Cardiac ventricle fibroblast (primary cell): Measurements from ENCODE around the gene PRSS57. TPM values are rescaled to one million over a fixed set of nuclear protein-coding genes. Genes with fewer than 3 reads are reported as not detected.

ENCODE experiments used
- total RNA-seq: library from RNA; depleted of rRNA; stranded (reverse); fragments of >200 nt; gene quantifications from 2 replicates; pipeline ENCODE4 v1.2.3, GENCODE V29; 2015

The PRSS57 gene
- total RNA-seq, result not detected in 2 replicates

DNA sequence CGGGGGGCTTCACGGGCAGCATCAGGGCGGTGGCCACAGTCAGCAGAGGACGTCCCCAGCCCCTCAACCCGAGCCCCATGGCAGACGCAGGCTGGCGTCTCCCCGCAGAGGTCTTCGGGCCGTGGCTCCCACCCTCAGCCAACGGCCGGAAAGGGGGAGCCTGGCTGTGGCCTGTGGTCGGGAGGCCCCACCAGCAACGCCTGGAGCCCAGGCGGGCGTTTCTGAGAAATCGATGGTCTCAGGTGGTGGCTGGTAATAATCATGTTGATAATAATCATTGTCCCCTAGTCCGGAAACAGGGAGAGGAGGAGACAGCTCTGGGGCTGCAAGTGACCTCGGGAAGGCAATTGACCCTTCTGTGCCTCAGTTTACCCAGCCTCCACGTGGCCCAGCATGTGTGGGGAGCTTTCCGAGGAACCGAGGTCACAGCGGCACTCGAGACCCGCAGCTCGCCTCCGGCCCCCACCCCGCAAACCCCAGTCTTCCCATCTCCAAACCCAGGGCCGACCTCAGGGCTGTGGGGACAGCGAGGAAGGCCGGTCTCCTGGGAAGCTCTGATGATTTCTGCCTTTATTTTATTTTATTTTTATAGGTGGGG is at the start of gene PRSS57:
PRSS57 (minus strand) TSS at position 101 of the 598 bp plus-strand sequence; CDS start at position 79, 22 bp downstream.

DNA sequence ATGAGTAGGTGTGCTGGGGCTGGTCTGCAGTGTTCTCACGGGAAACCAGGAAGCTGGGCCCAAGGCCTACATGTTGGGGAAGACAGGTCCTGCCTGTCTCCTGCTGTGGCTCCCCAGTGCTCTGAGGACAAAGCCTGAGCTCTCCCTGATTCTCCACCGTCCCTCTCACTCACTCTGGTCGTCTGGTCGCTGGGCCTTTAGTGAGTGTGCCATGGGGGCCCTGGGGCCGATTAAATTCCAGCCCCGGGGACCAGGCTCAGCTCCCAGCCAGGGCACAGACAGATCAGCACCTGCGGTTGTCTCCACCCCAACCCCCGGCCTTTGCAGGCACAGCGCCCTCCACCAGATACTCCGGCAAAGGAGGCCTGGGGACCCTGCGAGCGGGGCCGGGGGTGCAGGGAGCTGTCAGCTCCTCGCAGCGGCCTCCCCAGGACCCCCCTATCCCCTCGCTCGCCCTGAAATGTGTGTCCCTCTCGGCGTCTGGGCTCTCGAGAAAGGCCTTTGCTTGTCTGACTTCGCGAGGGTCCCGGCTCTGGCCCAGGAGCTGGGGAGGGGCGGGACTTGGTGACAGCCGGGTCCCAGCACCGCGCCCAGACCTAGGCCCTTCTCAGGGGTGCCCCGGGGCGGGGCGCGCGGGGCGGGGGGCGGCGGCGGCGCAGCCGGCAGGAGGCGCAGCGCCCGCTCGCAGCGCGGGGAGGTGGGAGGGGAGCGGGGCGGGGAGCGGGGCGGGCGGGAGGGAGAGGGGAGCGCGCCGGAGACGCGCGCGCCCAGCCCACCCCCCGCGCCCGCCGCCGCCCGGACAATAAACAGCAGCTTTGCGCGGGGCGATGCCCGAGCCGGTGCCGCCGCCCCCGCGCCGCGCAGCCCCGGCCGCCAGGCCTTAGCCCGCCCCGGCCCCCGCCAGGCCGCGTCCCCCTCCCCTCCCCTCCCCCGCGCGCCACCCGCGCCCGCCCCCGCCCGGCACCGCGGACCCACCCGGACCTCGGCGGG is 13.2 kb upstream of the PRSS57 start, which contains the start of gene PALM:
PALM (plus strand) TSS at position 782 of the 990 bp plus-strand sequence. CDS start 212 bp downstream, outside the sequence.

DNA sequence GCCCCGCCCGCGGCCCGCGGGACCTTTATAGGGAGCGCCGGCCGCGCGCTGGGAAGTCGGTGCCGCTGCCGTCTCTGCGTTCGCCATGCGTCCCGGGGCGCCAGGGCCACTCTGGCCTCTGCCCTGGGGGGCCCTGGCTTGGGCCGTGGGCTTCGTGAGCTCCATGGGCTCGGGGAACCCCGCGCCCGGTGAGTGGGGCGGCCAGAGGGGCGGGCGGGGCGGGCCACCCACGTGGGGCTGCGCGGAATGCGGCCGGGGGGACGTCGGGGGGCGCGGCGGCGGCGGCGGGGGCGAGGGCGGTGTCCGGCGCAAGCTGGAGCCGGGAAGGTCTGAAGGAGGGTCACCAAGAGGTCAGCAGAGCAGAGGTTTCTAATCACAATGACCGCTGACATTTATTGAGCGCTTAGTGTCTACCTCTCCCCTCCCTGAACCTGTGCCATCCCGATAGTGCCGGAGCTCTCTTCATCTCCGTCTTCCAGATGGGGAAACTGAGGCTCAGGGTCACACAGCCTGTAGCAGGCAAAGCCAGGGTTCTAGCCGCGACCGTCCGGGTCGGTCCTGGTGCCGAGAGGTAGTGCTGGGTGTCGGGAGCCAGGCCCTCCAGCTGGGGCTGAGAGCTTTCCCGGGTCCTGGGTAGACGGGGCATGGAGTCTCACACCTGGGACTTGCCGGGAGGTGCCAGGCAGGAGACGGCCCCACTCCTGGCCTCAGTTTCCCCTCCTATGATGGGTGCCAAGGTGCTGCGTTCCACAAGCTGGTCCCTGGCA is 18.7 kb downstream of the PRSS57 start, which contains the start of gene FSTL3:
FSTL3 (plus strand) TSS at position 54 of the 767 bp plus-strand sequence; CDS start at position 86, 32 bp downstream.

DNA sequence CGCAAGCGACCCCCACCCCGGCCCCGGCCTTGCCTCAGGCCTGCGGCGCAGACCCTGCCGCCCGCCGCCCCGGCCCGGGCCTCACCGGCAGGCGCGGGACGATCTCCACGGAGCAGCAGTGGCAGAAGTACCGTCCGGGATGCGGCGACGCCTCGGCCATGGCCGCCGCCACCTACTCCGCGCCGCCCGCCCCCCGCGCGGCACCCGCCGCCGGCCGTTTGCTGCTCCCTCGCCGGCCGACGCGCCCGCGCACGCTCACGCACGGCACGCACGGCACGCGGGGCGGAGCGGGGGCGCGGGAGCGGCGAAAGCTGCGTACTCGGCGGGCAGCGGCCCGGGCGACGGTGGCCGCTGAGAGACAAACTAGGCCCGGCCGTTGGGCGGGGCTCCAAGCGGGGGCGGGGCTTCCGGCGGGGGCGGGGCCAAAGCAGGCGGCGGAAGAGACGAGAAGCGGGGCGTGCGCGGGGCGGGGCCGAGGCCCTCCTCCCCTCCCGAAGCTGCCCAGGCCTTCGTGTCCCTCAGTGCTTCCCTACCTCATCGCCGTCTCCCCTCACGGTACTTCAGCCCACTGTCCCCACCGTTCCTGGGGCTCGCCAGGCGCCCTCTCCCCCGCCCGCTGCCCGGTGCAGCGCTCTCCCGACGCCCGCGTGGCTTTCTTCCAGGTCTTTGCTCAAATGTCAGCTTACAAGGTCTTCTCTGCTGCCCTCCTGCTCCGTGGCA is 32.1 kb downstream of the PRSS57 start, which contains the start of gene RNF126:
RNF126 (minus strand) TSS at position 253 of the 720 bp plus-strand sequence; CDS start at position 160, 93 bp downstream.

DNA sequence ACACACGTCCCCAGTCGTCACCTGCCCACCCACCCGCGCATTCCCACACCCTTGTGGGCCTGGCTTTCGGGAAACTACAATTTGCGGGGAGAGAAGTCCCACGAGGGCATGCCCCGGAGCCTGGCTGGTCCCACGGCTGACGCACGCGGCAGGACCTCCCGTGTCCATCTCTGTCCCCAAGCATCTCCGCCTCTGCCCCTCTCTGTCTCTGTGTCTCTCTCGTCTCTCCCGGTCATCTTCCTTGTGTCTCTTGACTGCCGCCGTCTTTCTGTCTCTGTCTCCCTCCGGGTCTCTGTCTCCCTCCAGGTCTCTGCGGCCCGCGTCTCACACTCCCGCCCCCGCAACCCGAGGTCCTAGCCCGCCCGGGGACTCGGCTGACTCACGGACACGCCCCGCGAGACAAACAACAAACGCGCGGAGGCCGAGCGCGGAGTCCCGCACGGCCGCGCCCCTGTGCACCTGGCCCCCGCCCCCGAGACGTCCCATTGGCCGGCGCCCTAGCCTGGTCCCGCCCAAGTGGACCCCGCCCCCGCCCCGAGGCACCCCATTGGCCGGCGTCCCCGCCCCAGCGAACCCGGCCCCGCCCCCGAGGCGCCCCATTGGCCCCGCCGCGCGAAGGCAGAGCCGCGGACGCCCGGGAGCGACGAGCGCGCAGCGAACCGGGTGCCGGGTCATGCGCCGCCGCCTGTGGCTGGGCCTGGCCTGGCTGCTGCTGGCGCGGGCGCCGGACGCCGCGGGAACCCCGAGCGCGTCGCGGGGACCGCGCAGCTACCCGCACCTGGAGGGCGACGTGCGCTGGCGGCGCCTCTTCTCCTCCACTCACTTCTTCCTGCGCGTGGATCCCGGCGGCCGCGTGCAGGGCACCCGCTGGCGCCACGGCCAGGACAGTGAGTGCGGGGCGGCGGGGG is 55.7 kb downstream of the PRSS57 start, which contains the start of gene FGF22:
FGF22 (plus strand) TSS at position 627 of the 908 bp plus-strand sequence; CDS start at position 674, 47 bp downstream.

Other genes with a start within 250 kb of the PRSS57 start
- 3.1 TPM in 2 replicates for gene SHC2, start 234.4 kb downstream of the PRSS57 start, total RNA-seq
- 0.10 TPM in 1 of 2 replicates, not detected in the other for gene MADCAM1, start 199.0 kb downstream of the PRSS57 start, total RNA-seq
- gene TPGS1, start 188.0 kb downstream of the PRSS57 start, total RNA-seq, result 60.8 and 64.0 TPM in 2 replicates
- 55.1 and 58.4 TPM in 2 replicates for gene CDC34, start 163.7 kb downstream of the PRSS57 start, total RNA-seq
- not detected in 2 replicates for gene GZMM, start 151.4 kb downstream of the PRSS57 start, total RNA-seq
- 746 and 828 TPM in 2 replicates for gene BSG, start 122.9 kb downstream of the PRSS57 start, total RNA-seq
- 2.5 and 2.7 TPM in 2 replicates for gene HCN2, start 105.6 kb downstream of the PRSS57 start, total RNA-seq
- gene POLRMT, start 61.9 kb downstream of the PRSS57 start, total RNA-seq, result 20.7 and 31.3 TPM in 2 replicates
- gene FGF22, start 55.6 kb downstream of the PRSS57 start, total RNA-seq, result not detected in 2 replicates
- gene RNF126, start 32.2 kb downstream of the PRSS57 start, total RNA-seq, result 29.8 and 30.6 TPM in 2 replicates
- 58.3 and 76.3 TPM in 2 replicates for gene FSTL3, start 19.1 kb downstream of the PRSS57 start, total RNA-seq
- 46.4 and 55.6 TPM in 2 replicates for gene PALM, start 13.5 kb upstream of the PRSS57 start, total RNA-seq
- gene MISP, start 55.7 kb upstream of the PRSS57 start, total RNA-seq, result not detected in 2 replicates
- gene PTBP1, start 102.0 kb upstream of the PRSS57 start, total RNA-seq, result 139 and 147 TPM in 2 replicates
- 0.10 and 0.44 TPM in 2 replicates for gene PLPPR3, start 126.5 kb upstream of the PRSS57 start, total RNA-seq
- gene AZU1, start 132.4 kb upstream of the PRSS57 start, total RNA-seq, result not detected in 2 replicates
- gene PRTN3, start 145.5 kb upstream of the PRSS57 start, total RNA-seq, result not detected in 2 replicates
- gene ELANE, start 156.9 kb upstream of the PRSS57 start, total RNA-seq, result 4.6 and 5.4 TPM in 2 replicates
- 1,761 and 1,927 TPM in 2 replicates for gene CFD, start 164.2 kb upstream of the PRSS57 start, total RNA-seq
- gene MED16, start 197.7 kb upstream of the PRSS57 start, total RNA-seq, result 30.8 and 34.1 TPM in 2 replicates
- not detected in 2 replicates for gene RNU6-9, start 198.0 kb upstream of the PRSS57 start, total RNA-seq
- 42.6 and 50.5 TPM in 2 replicates for gene R3HDM4, start 217.8 kb upstream of the PRSS57 start, total RNA-seq
- gene KISS1R, start 221.9 kb upstream of the PRSS57 start, total RNA-seq, result not detected in 2 replicates
- gene ARID3A, start 230.6 kb upstream of the PRSS57 start, total RNA-seq, result 2.6 and 4.9 TPM in 2 replicates